GM12873 (cell line): ENCODE data around the gene SH3D21.

ENCODE experiments used
- CTCF ChIP-seq: IDR thresholded peaks from 2 replicates; pipeline ENCODE4 v1.5.1; 2012; ENCODE audit warnings: low read depth, mild to moderate bottlenecking, moderate library complexity, low read length, control low read depth; ENCODE audit not compliant: insufficient read depth; ENCODE audit errors: missing control alignments

SH3D21 gene

GRCh38 chr1:36330940-36331339, 24.8 kb downstream of the SH3D21 start:
- no peak for TF ChIP-seq CTCF

- no peak for TF ChIP-seq CTCF
Observed at GRCh38 chr1:36337830-36338229, 31.7 kb downstream of the SH3D21 start.

GRCh38 chr1:36339215-36339614, 33.0 kb downstream of the SH3D21 start:
- no peak for TF ChIP-seq CTCF

- TF ChIP-seq CTCF = no peak
Observed at GRCh38 chr1:36339615-36340014, 33.4 kb downstream of the SH3D21 start.

GRCh38 chr1:36341626-36342320, 35.6 kb downstream of the SH3D21 start:
- no peak for TF ChIP-seq CTCF

- TF ChIP-seq CTCF = peak; percentile 81
Observed at GRCh38 chr1:36342426-36343185, 36.4 kb downstream of the SH3D21 start.

- no peak for TF ChIP-seq CTCF
Observed at GRCh38 chr1:36343651-36344394, 37.7 kb downstream of the SH3D21 start.
